Measurements from ENCODE around the gene CGB3.
A peak's percentile ranks its signal among the peaks of the same experiment; 100 is the strongest.

CGB3 gene

DNA sequence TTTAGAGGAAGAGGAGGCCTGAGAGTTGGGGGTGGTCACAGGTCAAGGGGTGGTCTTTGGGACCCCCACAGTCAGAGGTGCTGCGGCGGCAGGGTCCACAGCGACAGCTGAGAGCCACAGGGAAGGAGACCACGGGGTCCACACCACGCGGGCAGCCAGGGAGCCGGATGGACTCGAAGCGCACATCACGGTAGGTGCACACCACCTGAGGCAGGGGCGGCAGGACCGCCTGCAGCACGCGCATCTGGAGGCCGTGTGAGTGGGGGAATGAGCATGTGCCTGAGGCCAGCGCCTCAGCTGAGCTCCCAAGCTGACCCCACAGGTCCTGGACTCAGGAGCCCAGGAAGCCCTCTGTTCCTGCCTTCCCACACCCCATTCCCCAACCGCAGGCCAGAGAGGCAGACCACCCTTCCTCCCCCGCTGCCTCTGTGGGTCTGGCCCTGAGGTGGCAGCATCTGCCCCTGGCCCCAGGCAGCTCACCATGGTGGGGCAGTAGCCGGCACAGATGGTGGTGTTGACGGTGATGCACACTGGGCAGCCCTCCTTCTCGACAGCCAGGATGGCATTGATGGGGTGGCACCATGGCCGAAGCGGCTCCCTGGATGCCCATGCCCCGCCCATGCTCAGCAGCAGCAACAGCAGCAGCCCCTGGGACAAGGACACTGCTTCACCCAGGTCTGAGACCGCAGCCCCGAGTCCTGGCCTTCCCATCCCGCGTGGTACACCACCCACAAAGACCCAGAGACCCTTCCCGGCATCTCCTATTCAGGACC is 7.9 kb downstream of the CGB3 start:
- Mint-ChIP-seq H3K9me3 (no peaks in the 10 kb centered on the region), H3K4me1 (ENCODE audit: low read depth) (peaks cover 19% of the 10 kb centered on the region), H3K4me3 (no peak overlapping the region), H3K27me3 (peaks cover 43% of the 10 kb centered on the region), H3K36me3 (ENCODE audit: low read depth) (peaks cover 57% of the 10 kb centered on the region), H3K27ac (no peak overlapping the region)
- intact Hi-C loops (cut with micrococcal nuclease) = no loop called here

DNA sequence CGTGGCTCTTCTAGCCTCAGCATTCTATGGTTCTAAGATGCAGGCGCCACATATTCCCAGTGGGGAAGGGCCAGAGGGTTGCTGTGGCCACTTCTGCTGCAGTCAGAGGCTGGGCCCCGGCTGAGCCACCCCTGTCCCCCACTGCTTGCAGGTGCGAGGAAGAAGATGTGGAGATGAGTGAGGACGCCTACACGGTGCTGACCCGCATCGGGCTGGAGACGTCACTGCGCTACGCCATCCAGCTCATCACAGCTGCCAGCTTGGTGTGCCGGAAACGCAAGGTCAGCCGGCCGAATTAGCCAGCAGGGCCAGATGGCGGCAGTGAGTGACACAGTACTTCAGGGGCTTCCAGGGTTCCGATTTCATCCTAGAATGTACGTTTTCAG is 9.3 kb downstream of the CGB3 start:
- no peak overlapping the region for H3K4me3 Mint-ChIP-seq
- H3K27me3 Mint-ChIP-seq = peaks cover 29% of the 10 kb centered on the region
- peaks cover 71% of the 10 kb centered on the region for H3K36me3 Mint-ChIP-seq (ENCODE audit: low read depth)
- intact Hi-C loops (cut with micrococcal nuclease) = no loop called here
- no peak overlapping the region for H3K27ac Mint-ChIP-seq
- H3K9me3 Mint-ChIP-seq = no peaks in the 10 kb centered on the region
- peaks cover 15% of the 10 kb centered on the region for H3K4me1 Mint-ChIP-seq (ENCODE audit: low read depth)

DNA sequence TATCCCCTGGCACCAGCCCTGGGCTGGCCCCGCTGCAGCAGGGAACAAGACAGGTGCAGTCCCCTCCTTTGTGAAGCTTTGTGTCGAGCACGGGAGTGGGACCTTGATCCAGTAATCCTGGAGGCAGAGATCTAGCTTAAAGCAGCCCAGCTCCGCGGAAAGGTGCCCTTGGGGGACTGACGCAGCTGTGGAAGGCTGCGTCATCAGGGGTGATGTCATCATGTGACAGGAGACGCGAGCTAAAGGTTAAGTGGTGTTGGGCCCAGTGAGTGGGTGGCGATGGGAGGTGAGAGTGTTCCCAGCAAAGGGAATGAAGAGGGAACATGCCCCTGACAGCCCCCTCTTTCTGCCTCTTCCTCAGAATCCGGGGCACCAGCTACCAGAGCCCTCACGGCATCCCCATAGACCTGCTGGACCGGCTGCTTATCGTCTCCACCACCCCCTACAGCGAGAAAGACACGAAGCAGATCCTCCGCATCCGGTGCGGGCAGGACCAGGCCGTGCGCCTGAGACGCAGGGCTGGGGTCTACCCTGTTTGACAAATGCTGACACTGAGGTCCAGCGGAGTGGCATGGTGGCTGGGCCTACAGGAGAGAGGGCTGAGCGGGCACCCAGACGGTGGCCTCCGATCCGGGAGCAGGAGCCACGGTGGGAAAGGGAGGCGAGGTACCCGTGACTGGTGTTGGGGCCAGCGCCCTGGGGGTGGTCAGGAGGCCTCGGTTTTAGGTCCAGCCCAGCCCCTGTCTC is 9.8 kb downstream of the CGB3 start:
- Mint-ChIP-seq H3K27ac (no peak overlapping the region), H3K4me1 (ENCODE audit: low read depth) (peaks cover 10% of the 10 kb centered on the region), H3K4me3 (no peak overlapping the region), H3K36me3 (ENCODE audit: low read depth) (peaks cover 77% of the 10 kb centered on the region), H3K9me3 (no peaks in the 10 kb centered on the region), H3K27me3 (peaks cover 23% of the 10 kb centered on the region)
- intact Hi-C loops (cut with micrococcal nuclease) = no loop called here

DNA sequence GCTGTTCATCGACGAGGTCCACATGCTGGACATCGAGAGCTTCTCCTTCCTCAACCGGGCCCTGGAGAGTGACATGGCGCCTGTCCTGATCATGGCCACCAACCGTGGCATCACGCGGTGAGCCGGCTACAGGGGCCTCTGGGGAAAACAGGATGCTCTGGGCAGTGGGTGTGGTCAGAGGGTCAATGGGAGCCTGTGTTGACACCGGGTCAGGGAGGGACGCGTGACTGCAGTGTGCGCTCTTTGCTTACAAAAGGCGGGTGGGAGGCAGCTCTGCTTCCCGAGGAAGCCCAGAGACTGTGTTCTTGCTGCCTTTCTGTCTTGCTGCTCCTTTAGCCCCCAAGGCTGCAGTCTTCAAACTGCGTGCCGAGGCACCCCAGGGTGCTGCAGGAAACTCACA is 12.9 kb downstream of the CGB3 start:
- no peaks in the 10 kb centered on the region for H3K9me3 Mint-ChIP-seq
- H3K36me3 Mint-ChIP-seq (ENCODE audit: low read depth) = peaks cover 99% of the 10 kb centered on the region
- H3K4me3 Mint-ChIP-seq = no peak overlapping the region
- no peak overlapping the region for H3K27ac Mint-ChIP-seq
- intact Hi-C loops (cut with micrococcal nuclease) = no loop called here
- H3K4me1 Mint-ChIP-seq (ENCODE audit: low read depth) = no peaks in the 10 kb centered on the region
- no peaks in the 10 kb centered on the region for H3K27me3 Mint-ChIP-seq

DNA sequence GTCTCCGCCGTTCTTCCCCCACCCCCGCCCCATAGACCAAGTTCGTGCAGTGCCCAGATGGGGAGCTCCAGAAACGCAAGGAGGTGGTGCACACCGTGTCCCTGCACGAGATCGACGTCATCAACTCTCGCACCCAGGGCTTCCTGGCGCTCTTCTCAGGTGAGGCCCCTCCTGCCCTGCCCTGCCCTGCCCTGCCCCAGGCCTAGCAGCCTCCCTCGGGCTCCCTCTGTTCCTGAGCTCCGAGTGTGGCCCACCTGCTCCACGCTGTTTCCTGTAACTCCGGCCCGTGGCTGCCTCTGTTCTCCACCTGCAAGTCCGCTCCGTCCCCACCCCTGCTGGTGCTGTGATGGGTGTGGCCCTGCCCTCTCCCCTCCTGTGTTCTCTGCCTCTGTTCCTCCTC is 13.7 kb downstream of the CGB3 start:
- intact Hi-C loops (cut with micrococcal nuclease) = no loop called here
- Mint-ChIP-seq H3K9me3 (no peaks in the 10 kb centered on the region), H3K36me3 (ENCODE audit: low read depth) (peaks cover 99% of the 10 kb centered on the region), H3K4me1 (ENCODE audit: low read depth) (no peaks in the 10 kb centered on the region), H3K4me3 (no peak overlapping the region), H3K27me3 (no peaks in the 10 kb centered on the region), H3K27ac (no peak overlapping the region)

DNA sequence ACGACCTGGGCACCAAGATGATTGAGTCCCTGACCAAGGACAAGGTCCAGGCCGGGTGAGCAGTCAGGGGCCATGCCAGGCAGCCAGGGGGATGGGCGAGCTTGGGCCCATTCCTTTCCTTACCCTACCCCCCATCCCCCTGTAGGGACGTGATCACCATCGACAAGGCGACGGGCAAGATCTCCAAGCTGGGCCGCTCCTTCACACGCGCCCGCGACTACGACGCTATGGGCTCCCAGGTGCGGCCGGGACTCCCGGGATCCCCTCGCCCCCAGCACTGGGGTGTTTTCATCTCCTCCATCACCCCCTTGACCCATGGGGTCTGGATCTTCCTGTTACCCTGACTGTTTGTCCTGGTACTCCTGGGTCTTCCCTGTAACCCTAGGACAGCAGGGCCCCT is 14.3 kb downstream of the CGB3 start:
- Mint-ChIP-seq H3K36me3 (ENCODE audit: low read depth) (peaks cover 99% of the 10 kb centered on the region), H3K4me3 (no peak overlapping the region), H3K4me1 (ENCODE audit: low read depth) (no peaks in the 10 kb centered on the region), H3K27ac (no peak overlapping the region), H3K9me3 (no peaks in the 10 kb centered on the region), H3K27me3 (no peaks in the 10 kb centered on the region)
- intact Hi-C loops (cut with micrococcal nuclease) = no loop called here

DNA sequence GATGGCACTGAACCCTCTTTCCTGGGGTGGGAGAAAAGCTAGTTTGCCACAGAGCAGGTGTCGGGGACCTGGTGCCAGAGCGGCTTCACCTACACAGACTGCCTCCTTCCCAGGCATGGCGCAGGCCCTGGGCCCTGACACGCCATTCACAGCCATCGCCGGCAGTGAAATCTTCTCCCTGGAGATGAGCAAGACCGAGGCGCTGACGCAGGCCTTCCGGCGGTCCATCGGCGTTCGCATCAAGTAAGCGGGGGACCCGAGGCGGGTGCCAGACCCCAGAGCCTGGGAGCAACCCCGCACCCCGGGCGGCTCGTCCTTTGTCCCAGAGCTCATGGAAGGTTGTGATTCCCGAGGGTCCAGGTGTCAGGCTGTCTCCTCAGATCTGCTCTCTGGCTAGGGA is 17.2 kb downstream of the CGB3 start:
- intact Hi-C loops (cut with micrococcal nuclease) = no loop called here
- Mint-ChIP-seq H3K27me3 (no peaks in the 10 kb centered on the region), H3K4me3 (no peak overlapping the region), H3K36me3 (ENCODE audit: low read depth) (peaks cover 98% of the 10 kb centered on the region), H3K4me1 (ENCODE audit: low read depth) (no peaks in the 10 kb centered on the region), H3K27ac (no peak overlapping the region), H3K9me3 (no peaks in the 10 kb centered on the region)

DNA sequence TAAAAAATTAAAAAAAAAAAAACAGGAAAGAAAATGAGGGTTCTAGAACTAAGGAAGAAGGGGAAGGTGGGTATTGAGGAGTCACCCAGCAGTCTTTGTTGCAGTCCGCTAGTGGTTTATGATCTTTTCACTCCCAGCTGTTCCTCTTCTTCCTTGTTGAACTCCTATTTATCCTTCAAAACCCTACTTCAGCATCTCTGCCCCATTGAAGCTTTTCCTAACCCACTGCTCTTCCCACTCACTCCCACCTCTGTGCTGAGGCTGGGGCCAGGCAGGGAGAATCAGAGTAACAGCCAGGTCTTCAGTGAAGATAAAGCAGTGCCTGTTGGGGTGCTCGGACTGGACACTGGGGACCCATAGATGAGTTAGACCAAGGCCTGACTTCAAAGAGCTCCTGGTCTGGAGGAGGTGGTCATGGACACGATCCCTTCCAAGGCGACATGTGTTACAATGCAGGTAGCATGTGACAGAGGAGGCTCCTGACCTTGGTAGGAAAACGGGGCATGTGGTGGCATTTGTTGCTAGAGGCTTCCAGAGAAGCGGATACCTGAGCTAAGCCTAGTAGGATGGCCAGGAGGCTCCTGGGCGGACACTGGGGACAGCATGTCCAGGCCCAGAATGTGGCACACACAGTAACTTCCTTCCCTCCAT is 19.0 kb downstream of the CGB3 start:
- H3K4me3 Mint-ChIP-seq = no peak overlapping the region
- no peaks in the 10 kb centered on the region for H3K27me3 Mint-ChIP-seq
- H3K27ac Mint-ChIP-seq = no peak overlapping the region
- intact Hi-C loops (cut with micrococcal nuclease) = no loop called here
- no peaks in the 10 kb centered on the region for H3K9me3 Mint-ChIP-seq
- no peaks in the 10 kb centered on the region for H3K4me1 Mint-ChIP-seq (ENCODE audit: low read depth)
- H3K36me3 Mint-ChIP-seq (ENCODE audit: low read depth) = peaks cover 83% of the 10 kb centered on the region

DNA sequence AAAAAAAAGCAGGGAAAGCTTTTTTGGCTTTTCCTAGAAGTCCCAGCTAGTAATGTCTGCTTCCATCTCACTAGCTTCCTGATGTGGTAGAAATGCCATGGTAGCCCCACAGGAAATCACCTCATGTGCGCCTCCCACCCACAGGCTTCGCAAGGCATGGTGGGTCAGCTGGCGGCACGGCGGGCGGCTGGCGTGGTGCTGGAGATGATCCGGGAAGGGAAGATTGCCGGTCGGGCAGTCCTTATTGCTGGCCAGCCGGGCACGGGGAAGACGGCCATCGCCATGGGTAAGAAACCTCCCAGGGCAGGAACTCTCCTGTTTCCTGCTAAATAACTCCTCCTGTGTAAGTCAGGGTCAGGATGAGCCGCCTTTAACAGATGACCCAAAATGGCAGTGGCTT is 20.0 kb downstream of the CGB3 start:
- Mint-ChIP-seq H3K27me3 (no peaks in the 10 kb centered on the region), H3K9me3 (no peaks in the 10 kb centered on the region), H3K27ac (no peak overlapping the region), H3K4me3 (no peak overlapping the region), H3K4me1 (ENCODE audit: low read depth) (peaks cover 9% of the 10 kb centered on the region), H3K36me3 (ENCODE audit: low read depth) (peaks cover 74% of the 10 kb centered on the region)
- intact Hi-C loops (cut with micrococcal nuclease) = no loop called here

DNA sequence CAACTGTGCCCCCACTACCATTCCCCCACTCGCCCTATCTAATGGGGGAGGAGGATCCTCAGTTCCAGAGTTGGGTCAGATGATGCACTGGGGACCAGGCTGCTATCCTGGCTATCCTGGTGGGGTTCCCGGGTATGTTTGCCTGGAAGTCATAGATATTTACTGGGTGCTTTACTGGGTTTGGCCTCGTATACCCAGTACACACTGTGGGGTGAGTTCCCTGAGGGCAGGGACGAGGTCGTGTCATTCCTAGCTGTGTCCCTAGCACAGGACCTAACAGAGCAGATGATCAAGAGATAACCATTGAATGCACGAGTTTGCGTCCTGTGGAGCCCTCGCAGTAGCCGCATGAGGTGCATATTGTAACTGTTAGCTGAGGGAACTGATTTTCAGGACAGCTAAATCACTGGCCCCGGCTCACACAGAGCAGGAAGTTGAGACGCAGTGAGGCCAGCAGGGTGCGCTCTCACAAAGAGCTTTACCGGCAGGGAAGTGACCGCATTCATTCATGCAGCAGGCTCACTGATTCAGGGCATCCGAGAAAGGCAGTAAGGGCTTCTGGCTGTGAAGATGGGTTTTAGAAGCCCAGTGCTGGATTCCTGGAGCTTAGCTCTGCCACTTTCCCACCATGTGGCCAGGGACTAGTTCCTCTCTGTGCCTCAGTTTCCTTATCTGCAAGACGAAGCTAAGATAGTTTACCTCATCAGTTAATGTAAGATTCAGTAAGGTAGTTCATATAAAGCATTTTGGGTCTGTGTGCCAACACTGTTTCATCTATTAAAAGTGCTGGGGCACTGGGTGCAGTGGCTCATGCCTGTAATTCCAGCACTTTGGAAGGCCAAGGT is 24.4 kb downstream of the CGB3 start:
- Mint-ChIP-seq H3K4me3 (no peak overlapping the region), H3K27me3 (no peaks in the 10 kb centered on the region), H3K9me3 (no peaks in the 10 kb centered on the region), H3K36me3 (ENCODE audit: low read depth) (peaks cover 30% of the 10 kb centered on the region), H3K27ac (no peak overlapping the region), H3K4me1 (ENCODE audit: low read depth) (peaks cover 27% of the 10 kb centered on the region)
- intact Hi-C loops (cut with micrococcal nuclease) = no loop called here

DNA sequence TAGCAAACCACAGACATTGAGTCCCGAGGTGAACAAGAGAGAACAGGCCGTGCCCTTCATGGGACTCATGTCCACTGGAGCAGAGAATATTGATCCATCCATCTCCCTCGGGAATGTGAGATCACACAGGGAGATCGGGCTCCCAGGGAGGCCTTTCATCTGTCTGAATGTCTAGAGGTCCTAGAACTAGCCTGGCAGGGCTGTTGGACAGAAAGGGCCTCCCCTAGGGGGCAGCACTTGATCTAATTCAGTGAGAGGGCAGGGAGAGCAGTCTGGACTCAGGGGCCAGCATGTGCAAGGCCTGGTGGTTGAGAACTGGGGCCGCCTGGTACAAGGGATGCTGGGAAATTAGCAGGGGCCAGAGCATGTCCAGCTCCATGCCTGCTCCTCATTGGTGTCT is 26.2 kb downstream of the CGB3 start:
- Mint-ChIP-seq H3K27ac (no peak overlapping the region), H3K27me3 (no peaks in the 10 kb centered on the region), H3K9me3 (no peaks in the 10 kb centered on the region), H3K4me3 (no peak overlapping the region), H3K4me1 (ENCODE audit: low read depth) (peaks cover 39% of the 10 kb centered on the region), H3K36me3 (ENCODE audit: low read depth) (peaks cover 27% of the 10 kb centered on the region)
- intact Hi-C loops (cut with micrococcal nuclease) = no loop called here

DNA sequence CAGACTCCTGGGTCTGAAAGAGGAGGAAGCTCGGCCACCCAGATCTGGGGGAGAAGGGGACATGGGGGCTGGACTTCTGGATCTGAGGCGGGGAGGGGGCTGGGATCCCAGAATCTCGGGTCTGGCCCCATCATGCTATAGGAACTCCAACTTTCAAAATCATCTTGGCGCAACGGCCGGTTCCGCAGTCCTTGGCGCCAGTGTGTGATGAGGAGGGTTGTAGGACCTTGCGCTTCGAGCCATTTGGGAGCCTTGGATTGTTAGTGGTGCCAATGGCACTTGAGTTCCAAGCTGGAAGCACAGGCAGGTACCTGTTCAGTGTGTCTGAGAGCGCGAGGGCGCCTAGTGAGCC is 30.1 kb downstream of the CGB3 start:
- peaks cover 58% of the 10 kb centered on the region for H3K4me1 Mint-ChIP-seq (ENCODE audit: low read depth)
- H3K36me3 Mint-ChIP-seq (ENCODE audit: low read depth) = peaks cover 52% of the 10 kb centered on the region
- intact Hi-C loops (cut with micrococcal nuclease) = no loop called here
- peak overlapping the region; percentile 95 for H3K27ac Mint-ChIP-seq
- no peaks in the 10 kb centered on the region for H3K27me3 Mint-ChIP-seq
- peak overlapping the region; percentile 95 for H3K4me3 Mint-ChIP-seq
- H3K9me3 Mint-ChIP-seq = no peaks in the 10 kb centered on the region

DNA sequence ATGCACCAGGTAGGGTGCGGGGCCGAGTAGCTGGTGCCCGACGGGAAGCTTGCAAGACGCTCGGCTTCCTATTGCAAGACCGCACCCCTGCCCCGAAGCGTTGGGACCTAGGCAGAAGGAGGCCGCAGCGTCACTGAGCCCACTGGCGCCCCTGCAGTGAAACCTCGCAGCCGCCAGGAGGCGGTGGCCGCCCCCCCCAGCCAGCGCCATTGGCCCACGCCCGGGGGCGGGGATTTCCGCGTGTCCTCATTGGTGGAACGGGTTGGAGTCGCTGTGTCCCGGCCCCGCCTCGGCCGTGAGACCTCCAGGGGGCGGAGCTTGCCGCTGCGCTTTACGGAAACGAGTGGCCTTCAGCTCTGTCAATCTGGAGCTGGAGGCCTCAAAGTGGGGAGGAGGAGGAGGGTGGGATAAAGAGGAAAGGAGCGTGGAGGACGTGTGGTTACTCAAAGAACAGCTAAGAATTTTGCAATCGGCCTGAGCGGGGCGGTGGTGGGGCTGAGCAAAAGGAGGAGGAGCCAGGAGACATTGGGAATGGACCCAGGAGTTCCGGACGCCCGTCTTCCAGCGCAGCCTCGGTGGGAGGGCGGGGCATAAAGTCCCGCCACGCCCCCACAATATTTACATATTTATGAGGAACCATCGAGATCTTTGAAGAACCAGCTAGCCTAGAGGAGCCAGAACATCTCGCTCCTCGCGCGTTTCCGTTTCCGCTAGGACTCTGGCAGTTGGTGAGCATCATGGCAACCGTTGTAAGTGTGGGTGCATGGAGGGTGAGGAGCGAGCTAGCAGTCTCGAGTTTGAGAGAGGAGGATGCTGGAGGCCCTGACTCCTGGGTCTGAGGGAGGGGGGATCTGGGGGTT is 30.7 kb downstream of the CGB3 start, which contains the start of the genes GYS1 and RUVBL2:
GYS1 (minus strand) TSS at position 135 of the 860 bp plus-strand sequence. CDS start 197 bp downstream, outside the sequence.
RUVBL2 (plus strand) TSS at position 713 of the 860 bp plus-strand sequence; CDS start at position 738, 25 bp downstream.
- intact Hi-C loops (cut with micrococcal nuclease) = no loop called here
- Mint-ChIP-seq H3K4me1 (ENCODE audit: low read depth) (peaks cover 57% of the 10 kb centered on the region), H3K27ac (peak within 1 kb of the TSS; percentile 95), H3K4me3 (peak within 1 kb of the TSS; percentile 95), H3K36me3 (ENCODE audit: low read depth) (peaks cover 58% of the 10 kb centered on the region), H3K9me3 (no peaks in the 10 kb centered on the region), H3K27me3 (no peaks in the 10 kb centered on the region)

Measured in dendritic cell treated with granulocyte-macrophage colony-stimulating factor and Interleukin-4, amounts not matched to agents 40 ng/mL and 50 ng/mL, for 4 days (primary cell).